GM18520 (cell line): ENCODE results near the gene HSPA12B.

ENCODE experiments used
- ATAC-seq: cut with Tn5 transposase; IDR thresholded peaks from one replicate; pipeline ENCODE4 v1.9.1; 2021; ENCODE audit not compliant: unreplicated experiment

The HSPA12B gene

GRCh38 chr20:3801299-3801698 lies 68.8 kb downstream of the HSPA12B start:
- ATAC-seq, result no peak

DNA sequence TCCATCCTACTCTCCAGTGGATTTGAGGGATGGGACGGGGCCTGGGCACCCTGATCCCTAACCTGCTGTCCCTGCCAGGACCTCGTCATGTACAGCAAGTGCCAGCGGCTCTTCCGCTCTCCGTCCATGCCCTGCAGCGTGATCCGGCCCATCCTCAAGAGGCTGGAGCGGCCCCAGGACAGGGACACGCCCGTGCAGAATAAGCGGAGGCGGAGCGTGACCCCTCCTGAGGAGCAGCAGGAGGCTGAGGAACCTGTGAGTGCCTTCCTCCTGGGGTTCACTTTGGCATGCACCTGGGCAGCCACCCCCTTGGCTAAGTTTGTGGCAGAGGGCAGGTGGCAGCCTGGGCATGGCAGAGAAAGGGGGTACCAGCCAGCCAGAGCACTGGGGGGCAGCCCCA lies 69.4 kb downstream of the HSPA12B start:
- ATAC-seq, result no peak
